Suppressor macrophage (primary cell): ENCODE data around the gene DSCAML1.
A peak's percentile ranks its signal among the peaks of the same experiment; 100 is the strongest.

ENCODE experiments used
- DNase-seq, 4 experiments: peaks; one replicate each; pipeline ENCODE4 v3.0.0-alpha.2; 2020 to 2022

Gene DSCAML1

DNA sequence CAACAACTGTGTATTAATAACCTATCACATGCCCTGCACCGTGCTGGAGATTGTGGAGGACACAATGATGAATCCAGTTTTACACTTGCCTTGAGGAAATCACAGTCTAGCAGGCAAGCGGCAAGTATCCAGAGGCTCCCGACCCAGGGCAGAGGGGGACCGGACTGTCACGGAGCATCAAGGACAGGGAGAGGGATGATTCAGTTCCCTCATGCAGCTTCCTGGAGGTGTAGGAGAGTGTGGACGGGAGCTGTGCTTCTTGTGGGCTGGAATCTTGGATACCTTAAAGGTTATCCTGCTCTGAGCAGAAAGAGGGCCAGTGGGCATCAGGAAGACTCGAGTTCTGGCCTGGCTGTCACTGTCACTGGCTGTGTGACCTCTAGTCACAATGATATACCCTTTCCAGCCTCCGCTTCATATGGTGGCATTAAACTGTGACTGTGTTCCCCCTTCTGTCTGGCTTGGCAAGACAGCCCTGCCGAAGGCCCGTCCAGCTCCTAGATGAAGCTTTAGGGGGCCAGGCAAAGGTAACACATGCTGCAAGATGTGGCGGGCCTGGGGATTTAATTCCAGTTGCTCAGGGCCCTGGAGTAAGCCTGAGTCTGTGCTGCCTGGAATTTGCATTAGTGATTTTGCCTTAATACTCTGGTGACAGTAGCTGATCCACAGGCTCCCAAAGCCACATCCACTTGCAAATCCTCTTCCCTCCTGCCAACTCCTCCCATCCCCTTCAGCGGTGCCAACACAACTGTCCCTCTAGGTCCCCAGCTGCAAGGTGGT, 162.8 kb downstream of the DSCAML1 start:
- no peak for DNase-seq

DNA sequence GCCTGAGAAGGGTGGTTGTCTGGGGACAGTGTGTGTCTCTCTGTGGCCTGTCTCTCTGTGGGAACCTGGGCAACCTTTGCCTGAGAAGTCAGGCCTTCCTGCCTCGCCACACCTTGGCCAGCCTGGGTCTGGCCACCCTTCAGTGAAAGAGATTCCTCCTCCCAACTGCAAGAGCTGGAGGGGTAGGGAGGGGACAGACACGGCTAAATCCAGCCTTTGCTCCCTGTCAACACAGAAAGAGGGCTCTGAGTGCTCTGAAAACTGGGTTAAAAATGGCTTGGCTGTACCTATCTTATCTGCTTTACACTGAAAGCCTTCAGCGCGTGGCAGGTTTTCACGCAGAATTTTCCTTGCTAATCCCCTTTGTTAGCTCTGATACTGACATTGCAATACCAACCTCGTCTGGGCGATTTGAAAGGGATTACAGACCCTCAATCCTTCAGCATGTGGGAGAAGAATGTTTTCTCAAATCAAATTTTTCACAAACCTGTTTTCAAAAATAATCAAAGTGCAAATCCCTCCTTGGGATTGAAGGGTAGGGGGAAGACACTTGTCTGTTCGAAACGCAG, 163.7 kb downstream of the DSCAML1 start:
- no peak for DNase-seq

DNA sequence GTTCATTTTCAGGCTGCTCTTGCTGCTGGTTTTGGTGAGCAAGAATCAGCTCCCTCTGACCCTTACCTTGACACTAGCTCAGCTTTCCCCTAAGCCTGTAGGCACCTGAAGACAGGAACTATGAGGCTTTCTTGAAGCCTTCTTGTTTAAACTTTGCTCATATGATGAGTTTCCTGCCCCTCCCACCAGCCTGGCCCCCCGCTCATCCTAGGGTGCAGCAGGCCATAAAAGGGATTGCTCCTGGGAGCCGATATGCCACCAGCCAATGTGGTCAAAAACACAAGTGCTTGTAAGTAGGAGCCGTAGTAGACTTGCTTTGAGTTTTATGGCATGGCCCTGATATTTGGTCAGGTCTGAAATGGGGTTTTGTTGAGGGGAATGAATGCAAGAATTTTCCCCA, 164.7 kb downstream of the DSCAML1 start:
- DNase-seq, result no peak

DNA sequence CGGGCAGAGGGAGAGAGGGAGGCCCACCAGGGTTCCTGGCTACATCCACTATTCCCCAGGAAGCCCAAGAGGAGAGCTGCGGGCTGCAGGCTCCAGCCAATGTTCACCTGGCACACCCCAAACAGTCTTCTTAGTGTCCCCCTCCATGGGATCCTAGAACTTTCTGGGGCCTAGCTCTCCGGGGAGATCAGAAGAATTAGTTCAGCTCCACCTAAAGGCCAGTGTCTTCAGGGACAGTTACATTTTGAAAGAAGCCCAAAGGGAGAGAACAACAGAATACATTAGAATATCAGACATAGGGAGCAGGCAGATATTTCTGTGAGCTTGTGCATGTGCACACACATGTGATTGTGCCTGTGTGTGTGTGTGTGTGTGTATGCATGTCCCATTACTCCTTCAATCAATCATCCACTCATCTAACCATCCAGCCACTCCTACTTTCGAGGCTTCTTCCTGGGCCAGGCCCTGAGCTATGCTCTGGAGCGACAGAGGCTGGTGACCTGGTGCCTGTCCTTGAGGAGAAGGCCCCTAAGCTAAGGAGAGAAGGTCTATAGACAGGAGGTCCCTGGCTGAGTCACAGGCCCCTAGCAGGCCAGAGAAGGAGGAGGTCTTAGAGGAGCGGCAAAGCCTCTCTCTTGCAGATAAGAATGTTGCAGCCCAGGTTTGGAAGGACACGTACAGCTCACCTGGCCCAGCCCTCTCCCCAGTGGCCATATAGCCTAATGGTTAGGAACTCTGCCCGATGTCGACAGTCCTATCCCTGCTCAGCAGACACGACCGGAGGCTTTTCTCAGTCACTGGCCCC, 165.5 kb downstream of the DSCAML1 start:
- DNase-seq, result no peak

DNA sequence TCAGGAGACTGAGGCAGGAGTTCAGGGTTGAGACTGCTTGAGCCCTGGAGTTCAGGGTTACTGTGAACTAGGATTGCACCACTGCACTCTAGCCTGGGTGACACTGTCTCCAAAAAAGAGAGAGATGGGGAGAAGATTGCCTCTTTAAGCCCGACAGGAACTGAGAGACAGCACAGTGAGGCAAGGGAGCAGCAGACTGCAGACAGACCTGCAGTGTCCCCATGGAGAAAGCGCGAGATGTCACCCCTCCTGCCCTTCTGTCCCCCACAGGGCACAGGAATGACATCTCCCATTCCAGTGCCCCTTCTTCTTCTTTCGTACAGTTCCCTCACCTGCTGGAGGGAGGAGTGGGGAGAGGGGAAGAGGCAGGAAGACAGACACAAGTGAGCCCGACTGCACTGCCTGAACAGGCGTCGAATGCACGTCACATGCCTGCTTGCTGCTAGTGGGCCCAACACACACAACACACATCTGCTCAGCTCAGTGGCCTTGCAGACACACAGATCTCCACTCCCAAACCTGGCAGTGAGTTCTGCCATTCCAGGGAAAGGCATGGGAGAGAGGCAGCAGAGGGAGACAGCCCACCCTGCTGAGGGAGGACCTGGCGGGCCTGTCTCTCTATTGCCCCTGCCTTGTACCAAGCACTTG, 167.0 kb downstream of the DSCAML1 start:
- DNase-seq, result no peak

DNA sequence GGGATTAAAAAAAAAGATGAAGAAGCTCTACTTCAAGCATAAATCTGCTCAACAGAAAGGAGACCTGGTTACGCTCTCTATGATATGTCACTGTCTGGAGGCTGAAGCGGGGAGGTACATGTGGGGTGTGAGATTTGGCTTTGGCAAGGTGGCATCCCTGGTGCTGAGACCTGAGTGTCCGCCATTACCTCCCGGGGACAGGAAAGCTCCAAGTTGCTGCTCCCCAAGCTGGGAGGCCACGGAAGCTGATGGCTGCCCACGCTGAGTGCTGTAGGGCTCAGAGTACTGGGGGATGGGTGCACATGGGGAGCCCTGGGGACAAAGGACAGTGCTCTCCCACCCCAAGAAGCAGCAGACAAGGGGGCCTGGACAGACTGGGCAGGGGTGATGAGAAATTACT, 167.9 kb downstream of the DSCAML1 start:
- no peak for DNase-seq

DNA sequence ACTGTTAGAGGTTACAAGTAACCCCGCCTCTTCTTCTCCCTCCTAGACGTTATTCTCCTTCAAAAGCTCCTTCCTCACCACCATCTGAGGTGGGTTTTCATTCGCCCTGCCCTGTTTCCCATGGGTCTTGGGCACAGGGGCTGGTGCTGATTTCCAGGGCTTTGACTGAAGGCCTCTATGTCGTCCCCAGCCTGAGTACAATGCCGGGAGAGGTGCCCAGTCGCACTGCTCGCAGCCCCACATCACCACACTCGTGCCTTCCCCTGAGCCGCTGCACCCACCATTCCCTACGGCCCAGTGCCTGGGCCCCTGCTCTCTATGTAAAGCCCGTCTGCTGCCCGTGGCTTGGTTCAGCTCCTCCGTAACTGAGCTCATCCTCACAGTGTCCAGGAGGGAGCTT, 169.8 kb downstream of the DSCAML1 start:
- no peak for DNase-seq

DNA sequence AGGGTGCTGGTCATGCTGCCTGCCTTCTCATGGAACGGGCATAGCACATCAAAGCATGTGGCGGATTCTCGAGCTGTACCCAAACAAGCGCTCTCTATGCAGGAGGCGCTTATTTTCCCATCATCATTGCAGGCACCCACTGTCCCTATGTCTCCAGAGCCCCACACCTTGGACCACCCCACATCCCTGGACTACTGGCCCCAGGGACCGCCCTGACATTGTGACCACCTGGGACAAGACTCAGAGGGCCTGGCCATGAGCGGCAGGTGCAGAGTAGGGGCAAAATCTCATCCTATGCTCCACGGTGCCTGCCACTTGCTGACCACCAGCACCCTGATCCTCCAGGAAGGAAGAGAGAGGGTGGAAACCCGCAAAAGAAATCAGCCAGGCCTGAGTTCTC, 170.4 kb downstream of the DSCAML1 start:
- no peak for DNase-seq

DNA sequence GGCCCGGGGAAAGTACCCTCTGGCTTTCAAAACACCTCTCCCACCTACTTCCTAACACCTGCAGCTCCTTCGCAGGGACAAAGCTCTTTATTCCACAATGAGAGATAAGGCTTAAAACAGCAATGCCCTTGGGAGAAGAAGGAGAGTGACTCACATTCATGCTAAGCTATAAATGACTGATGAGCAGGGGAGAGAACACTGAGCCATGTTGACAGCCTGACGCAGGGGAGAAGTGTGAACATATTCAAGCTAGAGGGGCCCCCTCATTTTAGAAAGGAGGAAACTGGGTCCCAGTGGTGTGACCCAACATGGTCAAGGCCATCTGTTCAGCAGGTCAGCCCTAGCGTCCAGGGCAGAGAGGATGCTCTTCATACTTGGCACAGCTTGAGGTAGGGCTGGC, 171.8 kb downstream of the DSCAML1 start:
- no peak for DNase-seq

DNA sequence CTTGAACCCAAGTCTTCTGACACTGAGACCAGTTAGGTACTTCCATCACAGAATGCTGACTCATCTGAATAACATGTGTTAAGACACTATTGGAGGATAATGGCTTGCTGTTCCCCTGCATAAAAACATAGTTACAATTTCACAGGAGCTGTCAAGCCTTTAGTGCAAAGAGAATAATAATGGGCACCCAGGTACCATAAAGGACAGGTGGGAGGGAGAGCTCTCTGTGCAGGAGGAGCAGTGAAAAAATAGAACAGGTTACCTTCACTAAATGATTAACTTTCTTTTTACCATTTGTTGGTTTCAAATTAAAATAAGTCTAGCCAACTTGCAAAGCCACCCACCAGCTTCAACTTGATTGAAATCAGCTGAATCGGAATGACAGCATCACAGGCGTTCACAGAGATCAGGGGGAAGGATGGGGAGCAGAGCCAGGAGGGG, 173.2 kb downstream of the DSCAML1 start:
- no peak for DNase-seq

DNA sequence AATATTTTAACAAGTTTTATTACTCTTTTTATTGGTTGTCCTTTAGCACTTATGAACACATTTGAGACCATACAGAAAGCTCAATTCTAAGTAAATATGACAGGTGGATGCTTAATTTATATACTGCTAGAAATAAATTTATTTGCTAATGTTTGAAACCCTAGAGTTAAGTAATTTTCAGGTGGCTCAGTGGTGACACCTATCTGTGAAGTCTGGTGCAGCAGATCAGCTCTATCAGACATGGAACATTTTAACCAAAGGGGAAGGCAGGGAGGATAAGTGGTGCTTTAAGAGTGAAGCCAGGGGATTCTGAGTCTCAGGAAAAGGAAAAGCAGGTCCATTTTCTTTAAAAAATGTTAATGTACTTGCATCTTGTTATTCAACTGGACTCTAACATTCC, 175.8 kb downstream of the DSCAML1 start:
- peak; percentile 20 to 27 (median 22) for DNase-seq

DNA sequence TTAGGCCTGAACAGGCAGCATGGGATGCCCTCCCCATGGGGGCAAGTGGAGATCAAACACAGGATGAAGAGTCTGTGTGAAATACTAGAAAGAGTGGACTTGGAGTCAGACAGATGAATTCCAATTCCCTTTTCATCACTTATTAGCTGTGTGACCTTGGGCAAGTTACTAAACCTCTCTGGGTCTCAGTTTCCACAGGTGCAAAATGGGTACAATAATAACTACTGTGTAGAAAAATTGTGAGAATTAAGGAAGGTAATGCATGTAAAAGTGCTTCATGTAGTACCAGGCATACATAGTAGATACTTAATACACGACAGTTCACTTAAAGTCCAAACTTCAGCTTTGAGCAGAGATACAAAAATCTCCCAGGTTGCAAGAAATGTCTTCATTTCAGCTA, 176.4 kb downstream of the DSCAML1 start:
- no peak for DNase-seq

DNA sequence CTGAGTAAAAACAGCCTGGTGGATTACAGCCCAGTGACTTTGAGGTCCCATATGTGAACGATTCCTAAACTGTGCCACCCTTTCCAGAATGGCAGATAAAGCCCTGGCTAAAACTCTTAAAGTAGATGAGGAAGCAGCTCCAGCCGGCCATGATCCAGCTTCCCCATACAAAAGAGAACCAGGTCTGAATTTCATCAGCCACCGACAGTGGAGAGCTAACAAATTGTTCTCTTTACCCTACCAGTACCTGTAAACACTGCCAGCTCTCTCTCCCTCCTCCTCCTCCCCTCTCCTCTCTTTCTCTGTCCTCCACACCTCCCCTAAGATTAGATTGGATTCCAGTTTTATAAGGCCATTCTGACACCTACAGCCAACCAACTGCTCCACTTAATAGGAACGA, 176.9 kb downstream of the DSCAML1 start:
- peak; percentile 21 to 58 (median 39) for DNase-seq

DNA sequence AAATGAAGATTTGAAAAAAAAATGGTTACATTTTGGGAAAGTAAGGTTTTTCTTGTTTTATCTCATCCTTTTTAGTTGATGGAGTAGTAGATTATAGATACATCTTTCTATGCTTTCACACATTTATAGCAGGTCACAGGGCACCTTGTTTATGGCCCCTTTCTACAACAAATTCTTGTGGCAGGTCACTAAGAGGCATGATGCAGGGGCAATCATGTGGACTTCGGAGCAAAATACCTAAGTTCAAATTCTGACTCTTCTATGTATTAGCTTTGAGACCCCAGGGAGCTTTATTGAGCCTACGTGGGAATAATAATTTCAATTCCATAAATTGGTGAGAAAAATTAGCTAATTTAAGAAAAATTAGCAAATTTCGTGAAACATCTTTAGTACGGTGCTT, 177.4 kb downstream of the DSCAML1 start:
- DNase-seq, result no peak

DNA sequence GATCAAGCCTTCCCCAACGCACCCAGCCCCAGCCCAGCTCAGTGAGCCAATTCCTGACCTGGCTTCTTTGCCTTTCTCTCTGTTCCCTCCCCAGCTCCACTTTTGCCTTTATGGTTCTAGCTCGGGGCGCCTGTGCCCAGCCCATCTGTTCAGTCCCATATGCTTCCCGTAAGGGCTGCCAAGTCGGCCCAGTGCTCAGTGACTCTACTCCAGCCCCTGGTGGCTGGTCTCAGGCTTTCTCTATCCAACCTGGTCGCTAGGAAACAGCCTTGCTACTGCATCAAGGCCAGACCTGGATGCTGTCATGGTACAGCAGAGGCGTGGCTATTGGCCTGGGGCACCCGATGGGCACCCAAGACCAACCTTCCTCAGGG, 178.0 kb downstream of the DSCAML1 start:
- no peak for DNase-seq

DNA sequence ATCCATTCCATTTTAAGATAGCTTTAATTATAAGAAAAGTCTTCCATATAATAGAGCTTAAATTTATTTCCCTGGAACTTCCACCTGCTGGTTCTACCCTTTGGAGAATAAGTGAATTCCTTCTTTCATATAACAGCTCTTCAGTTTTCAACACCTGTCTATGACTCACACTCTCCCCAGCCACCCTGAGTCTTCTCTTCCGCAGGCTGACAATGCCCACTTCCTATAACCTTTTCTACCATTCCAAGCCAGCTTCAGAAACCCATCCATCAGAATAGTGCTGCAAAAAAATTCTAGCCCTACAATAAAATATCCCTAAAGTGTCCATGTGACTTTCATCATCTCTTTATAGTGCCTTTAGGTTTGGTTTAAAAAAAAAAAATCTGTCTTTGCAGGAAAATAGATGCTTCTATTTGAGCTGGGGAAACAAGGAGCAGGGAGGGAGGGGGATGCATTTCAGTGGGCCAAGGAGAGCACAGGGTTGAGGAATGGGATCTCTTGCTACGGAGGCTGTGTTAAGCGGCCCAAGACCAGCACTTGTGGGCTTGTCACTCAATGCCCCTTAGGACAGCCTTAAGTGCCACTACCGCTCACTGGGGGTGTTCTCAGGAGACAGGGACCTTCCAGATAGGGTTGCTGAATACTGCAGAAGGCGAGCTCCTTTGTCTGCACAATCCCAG, 178.6 kb downstream of the DSCAML1 start:
- no peak for DNase-seq

DNA sequence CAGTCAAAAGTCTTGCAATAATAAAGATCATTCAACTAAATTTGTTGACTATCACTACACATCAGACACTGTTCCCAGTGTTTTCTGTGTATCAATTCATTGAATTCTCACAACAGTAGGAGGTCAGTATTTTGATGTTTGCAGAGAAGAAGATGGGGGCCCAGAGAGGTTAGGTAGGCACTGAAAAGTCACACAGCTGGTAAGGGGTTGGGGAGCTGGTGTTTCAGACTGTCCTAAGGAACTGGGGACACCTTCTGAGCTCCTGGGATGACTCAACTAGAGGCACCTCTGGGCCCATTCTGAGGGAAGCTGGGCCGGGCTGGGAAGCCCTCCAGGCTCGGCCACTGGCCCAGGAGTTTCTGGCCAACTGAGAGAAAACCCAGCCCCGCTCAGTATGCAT, 180.0 kb downstream of the DSCAML1 start:
- DNase-seq, result no peak

DNA sequence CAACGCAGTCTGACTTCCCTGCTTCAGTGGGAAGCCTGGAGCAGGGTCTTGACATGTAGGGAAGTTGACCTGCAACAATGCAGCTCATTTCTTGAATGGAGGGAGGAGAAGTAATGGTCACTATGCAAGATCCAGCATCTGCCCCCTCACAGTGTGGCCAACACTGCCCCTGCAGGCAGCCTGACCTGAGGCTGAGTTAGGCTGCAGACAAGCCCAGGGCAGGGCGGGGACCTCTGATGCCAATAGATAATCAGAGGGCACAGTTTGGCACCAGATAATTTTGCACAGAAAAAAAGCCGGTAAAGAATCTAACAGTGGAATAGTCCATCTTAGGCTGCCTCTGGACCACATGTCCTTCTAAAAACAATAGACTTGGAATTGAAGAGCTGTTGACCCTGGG, 182.3 kb downstream of the DSCAML1 start:
- DNase-seq, result no peak

DNA sequence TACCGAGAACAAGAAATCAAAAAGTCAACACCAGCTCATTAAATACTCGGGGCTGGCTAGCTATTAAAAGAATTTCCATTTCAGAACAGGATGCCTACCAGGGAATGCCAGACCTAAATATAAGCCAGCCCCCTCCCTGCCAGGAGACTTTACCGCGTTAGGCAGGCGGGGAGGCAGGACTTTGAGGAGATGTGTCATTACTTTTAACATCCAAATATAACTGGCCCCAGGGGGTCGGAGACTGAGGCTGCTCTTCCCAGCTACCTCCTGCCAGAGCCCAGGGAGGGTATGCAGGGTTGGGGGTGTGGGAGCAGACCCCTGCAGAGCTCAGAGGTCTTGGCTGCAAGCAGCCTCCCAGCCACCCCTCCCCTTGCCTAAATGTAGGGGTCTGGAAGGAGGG, 183.5 kb downstream of the DSCAML1 start:
- no peak for DNase-seq

DNA sequence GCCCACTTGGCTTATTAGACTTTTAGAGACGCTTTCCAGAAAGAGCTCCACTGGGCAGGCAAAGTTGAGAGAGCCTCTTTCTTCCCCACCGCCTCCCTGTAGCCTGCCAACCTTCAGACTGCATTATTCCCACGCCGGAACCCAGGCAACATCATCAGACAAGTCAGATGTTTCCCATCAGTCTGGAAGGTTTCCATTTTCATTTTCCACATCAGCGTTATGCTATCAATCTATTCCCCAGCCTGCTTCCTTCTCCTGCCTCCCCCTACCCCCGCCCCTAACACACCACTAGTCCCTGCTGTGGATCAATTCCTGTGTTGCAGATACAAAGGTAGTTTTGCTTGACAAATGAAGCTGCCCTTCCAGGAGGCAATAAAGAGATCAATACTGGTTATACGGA, 184.8 kb downstream of the DSCAML1 start:
- DNase-seq, result no peak

DNA sequence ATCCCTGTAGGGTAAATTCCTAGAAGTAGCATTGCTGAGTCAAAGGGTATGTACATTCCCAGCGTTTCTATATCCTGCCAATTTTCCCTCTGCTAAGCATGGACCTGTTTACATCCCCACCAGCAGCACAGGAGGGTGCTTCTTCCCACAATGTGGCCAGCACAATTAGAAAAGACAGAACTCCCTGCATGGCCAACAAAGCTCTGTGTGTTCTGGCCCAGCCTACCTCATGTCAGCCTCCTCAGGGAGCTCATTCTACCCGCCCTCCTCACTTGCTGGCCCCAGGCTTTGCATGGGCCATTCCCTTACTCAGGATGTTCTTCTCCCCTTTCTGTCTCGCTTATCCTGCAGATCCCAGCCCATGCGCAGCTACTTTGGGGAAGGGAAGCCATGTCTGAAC, 186.1 kb downstream of the DSCAML1 start:
- no peak for DNase-seq

DNA sequence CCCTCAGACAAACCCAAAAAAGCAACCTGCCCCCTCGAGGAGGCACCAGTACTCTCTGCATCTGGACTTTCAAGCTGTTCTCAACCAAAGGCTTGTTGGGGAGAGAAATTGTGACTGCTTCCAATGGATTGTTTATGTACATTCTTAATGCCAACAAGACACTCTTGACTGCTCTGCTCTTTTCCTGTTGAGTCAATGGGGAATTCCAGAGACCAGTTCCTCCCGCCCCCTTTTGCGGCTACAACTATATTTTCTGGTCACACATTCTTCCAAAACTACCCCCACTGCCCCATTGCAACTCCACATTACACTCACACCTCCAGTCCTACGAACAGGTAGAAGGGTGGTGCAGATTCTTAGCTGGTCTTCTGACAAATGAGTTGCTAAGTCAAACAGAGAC, 187.0 kb downstream of the DSCAML1 start:
- DNase-seq, result peak; percentile 16 to 51 (median 46)

DNA sequence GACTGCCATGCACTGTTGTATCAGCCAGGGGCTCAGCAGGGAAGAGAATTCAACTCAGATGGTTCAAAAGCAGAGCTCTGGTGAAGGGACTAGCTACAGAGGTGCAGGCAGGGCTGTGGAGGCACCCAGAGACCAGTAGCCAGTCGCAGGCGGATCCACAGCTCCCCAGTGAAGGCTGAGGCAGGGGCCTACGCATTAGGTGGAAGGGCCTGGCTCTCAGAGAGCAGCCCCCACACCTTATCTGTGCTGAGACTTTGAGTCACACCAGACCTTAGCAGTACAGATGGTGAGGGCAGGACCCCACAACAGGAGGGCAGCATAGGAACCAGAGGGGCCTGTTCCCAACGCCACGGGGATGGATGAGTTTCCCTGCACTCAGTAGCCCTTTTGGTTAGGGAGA, 189.6 kb downstream of the DSCAML1 start:
- DNase-seq, result no peak
